ENCODE results near the gene TMEM238L.
"Not testable (repeated sequence)": the region's sequence is repeated elsewhere in the genome, so short reads cannot be mapped to it uniquely, and the experiment has no call there.

Gene TMEM238L, protein sequence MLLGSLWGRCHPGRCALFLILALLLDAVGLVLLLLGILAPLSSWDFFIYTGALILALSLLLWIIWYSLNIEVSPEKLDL

DNA sequence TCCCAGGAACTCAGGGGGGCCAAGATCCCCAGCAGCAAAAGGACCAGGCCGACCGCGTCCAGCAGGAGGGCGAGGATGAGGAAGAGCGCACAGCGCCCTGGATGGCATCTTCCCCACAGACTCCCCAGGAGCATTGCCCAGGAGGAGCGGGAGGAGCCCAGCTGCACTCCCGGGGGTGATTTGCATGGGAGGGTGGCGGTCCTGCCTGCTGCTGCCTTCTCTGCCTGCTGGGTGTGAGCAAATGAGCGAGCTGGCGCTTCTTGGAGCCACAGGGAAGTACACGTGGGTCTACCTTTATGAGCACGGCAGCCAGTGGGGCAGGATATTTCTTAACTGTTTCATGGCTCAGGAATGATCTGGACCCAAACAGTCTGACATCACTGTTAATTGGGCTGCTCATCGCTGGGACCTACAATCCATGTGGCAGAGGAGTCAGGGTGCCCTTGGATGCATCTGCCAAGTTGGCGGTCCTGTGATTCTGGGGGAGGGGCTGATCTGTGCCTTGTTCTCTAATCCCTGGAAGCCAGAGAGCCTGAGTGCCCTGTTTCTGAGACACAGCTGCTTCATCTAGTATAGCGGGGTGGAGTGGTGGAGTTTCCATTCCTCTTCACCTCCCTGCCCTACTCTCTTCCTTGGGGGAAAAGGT is at the start of gene TMEM238L:
Gene TMEM238L, minus strand, starts transcription at position 270 of the 646 bp plus-strand sequence. Its CDS starts 136 bp downstream, at position 134.
- TF ChIP-seq, protein P1, sequence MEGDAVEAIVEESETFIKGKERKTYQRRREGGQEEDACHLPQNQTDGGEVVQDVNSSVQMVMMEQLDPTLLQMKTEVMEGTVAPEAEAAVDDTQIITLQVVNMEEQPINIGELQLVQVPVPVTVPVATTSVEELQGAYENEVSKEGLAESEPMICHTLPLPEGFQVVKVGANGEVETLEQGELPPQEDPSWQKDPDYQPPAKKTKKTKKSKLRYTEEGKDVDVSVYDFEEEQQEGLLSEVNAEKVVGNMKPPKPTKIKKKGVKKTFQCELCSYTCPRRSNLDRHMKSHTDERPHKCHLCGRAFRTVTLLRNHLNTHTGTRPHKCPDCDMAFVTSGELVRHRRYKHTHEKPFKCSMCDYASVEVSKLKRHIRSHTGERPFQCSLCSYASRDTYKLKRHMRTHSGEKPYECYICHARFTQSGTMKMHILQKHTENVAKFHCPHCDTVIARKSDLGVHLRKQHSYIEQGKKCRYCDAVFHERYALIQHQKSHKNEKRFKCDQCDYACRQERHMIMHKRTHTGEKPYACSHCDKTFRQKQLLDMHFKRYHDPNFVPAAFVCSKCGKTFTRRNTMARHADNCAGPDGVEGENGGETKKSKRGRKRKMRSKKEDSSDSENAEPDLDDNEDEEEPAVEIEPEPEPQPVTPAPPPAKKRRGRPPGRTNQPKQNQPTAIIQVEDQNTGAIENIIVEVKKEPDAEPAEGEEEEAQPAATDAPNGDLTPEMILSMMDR (IDR thresholded peaks at IDR 0.05; ENCODE audit: borderline replicate concordance, insufficient read depth, low read depth, low read length) = no peak
- no peak within 1 kb of the TSS for H3K4me3 ChIP-seq (ENCODE audit: low read depth, low read length)

DNA sequence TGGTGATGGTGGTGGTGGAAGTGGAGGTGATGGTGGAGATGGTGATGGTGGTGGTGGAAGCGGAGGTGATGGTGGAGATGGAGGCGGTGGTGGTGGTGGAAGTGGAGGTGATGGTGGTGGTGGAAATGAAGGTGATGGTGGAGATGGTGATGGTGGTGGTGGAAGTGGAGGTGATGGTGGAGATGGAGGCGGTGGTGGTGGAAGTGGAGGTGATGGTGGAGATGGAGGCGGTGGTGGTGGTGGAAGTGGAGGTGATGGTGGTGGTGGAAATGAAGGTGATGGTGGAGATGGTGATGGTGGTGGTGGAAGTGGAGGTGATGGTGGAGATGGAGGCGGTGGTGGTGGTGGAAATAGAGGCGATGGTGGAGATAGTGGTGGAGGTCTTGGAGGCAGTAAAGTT is 42.7 kb upstream of the TMEM238L start:
- not testable (repeated sequence) for H3K4me3 ChIP-seq (ENCODE audit: low read depth, low read length)

DNA sequence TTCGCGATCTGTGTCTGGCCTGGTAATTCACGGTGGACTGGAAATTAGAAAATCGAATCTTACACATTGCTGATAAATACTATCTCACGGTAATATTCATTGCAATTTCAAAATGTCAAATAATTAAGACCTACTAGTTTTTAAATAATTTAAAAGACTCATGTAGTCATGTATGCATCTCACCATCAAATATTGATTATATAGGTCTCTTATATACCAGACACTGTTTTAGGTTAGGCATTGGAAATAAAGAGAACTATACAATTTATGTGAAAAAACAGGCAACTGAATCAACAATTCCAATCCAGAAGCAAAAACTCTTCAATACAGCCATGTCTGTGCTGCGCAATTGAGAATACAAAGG is 41.5 kb upstream of the TMEM238L start:
- H3K4me3 ChIP-seq (ENCODE audit: low read depth, low read length) = no peak overlapping the region
- TF ChIP-seq, protein P1 (IDR thresholded peaks at IDR 0.05; ENCODE audit: borderline replicate concordance, insufficient read depth, low read depth, low read length) = no peak

DNA sequence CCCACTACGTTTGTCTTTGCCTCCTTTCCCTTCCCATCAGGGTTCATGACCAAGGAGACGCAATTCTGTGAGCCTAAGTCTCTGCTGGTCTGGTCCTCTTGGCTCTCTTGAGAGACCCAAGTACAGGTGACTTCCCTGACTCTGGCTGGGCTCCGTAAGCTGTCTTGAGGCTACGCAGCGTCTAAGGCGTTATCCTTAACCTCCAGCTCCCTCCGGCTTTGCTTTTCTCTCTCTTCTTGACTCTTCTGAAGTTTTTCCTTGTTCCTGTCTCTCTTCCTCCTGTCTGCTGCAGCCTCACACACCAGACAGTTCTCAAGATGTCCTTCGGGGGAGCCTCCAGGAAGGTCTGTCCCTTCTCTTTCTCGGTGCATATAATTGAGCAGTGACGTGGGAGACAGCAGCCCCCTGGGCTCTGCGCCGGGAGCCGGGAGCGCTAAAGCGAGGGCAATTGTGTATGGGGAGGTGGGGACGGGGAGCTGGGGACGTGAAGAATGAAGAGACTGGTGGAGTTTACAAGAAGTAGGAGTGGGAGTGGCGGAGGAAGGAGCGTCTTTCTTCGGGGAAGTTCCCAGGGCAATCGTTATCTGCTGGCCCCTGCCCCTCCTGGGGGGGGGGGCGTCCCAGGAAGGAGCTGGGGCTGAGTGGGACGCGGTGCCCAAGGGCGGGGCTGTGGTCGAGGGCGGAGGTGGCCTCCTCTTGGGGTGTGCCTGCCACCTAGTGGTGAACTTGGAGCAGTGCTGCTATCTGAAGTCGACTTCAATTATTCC is 40.9 kb upstream of the TMEM238L start:
- H3K4me3 ChIP-seq (ENCODE audit: low read depth, low read length) = no peak overlapping the region
- TF ChIP-seq, protein P1 (IDR thresholded peaks at IDR 0.05; ENCODE audit: borderline replicate concordance, insufficient read depth, low read depth, low read length) = peak; percentile 86

DNA sequence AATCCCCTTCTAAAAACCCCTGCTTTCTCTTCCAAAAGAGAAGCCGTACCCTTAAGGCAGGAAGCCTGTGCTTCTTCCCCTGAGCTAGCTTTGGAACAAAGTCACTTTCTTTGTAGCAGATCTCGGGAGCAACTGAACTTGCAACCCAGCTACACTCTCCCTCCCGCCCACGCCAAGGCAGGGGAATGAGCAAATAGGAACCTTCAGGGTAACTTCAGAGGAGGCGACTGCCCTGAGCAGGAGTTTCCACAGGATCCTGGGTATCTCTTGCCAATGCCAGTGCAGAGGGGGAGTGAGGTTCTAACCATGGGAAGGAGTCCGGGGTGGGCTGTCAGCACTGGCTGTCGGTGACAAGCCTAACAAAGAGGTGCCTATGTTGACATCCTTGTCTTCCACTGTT is 39.9 kb upstream of the TMEM238L start:
- H3K4me3 ChIP-seq (ENCODE audit: low read depth, low read length) = no peak overlapping the region
- TF ChIP-seq, protein P1 (IDR thresholded peaks at IDR 0.05; ENCODE audit: borderline replicate concordance, insufficient read depth, low read depth, low read length) = no peak

DNA sequence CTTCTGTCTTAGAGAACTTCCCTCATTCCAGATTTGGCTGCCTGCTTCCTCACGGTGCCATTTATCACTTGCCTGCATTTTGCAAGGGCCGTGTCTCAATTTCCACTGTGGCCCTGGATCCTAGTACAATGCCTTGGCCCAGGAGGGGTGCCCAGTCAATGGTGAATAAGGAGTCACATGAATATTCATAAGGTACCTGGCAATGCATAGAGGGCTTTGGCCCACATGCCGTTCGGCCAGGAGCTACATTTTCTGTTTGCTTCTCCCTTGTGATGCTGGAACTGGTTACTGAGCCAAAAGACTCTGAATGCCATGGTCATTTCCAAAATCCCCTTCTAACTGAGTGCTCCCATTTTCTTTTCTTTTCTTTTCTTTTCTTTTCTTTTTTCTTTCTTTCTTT is 38.8 kb upstream of the TMEM238L start:
- TF ChIP-seq, protein P1 (IDR thresholded peaks at IDR 0.05; ENCODE audit: borderline replicate concordance, insufficient read depth, low read depth, low read length) = no peak
- H3K4me3 ChIP-seq (ENCODE audit: low read depth, low read length) = no peak overlapping the region

DNA sequence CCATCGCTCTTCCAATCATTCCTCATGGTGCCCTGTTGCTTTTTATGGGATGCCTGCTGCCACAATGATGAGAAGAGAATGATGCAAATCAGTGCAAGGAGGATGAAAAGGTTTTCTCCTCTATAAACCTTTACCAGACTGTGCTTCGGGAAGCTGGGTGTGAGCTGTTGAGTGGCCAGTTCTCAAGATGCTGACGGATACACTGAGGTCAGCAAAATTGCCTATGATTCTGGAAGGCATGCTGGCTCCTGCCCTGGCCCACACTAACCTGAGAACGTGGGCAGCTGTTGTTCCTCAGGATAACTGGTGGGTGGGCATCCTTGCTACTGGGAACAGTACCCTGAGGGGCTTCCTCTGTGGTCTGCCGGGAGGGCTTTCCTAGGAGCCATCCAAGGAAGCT is 34.8 kb upstream of the TMEM238L start:
- H3K4me3 ChIP-seq (ENCODE audit: low read depth, low read length) = no peak overlapping the region
- TF ChIP-seq, protein P1 (IDR thresholded peaks at IDR 0.05; ENCODE audit: borderline replicate concordance, insufficient read depth, low read depth, low read length) = no peak
